Progenitor cell of endocrine pancreas (in vitro differentiated cells): ENCODE measurements around the gene PABPN1. TPM values are rescaled to one million over a fixed set of nuclear protein-coding genes. Genes with fewer than 3 reads are reported as not detected.

Source experiments
- DNase-seq: peaks from one replicate; pipeline ENCODE4 v3.0.0; 2021; ENCODE audit warnings: low spot score; ENCODE audit not compliant: unreplicated experiment
- H3K27ac Mint-ChIP-seq: 2 replicates; pipeline ENCODE4 v1.8.0; 2021; ENCODE audit warnings: mild to moderate bottlenecking, moderate library complexity, mixed read lengths
- H3K27me3 Mint-ChIP-seq: 2 replicates; pipeline ENCODE4 v1.8.0; 2021; ENCODE audit warnings: mixed read lengths
- H3K36me3 Mint-ChIP-seq: 2 replicates; pipeline ENCODE4 v1.8.0; 2022; ENCODE audit warnings: mixed read lengths; ENCODE audit not compliant: insufficient read depth
- H3K4me1 Mint-ChIP-seq: 2 replicates; pipeline ENCODE4 v1.8.0; 2021; ENCODE audit warnings: low read depth, mixed read lengths
- H3K4me3 Mint-ChIP-seq: 2 replicates; pipeline ENCODE4 v1.8.0; 2021; ENCODE audit warnings: low read depth, mild to moderate bottlenecking, moderate library complexity, mixed read lengths
- H3K9me3 Mint-ChIP-seq: 2 replicates; pipeline ENCODE4 v1.8.0; 2021; ENCODE audit warnings: low read depth, mixed read lengths
- total RNA-seq: library from RNA; stranded (reverse); gene quantifications from 2 replicates; pipeline ENCODE4 v1.2.1, GENCODE V29; 2021
- TF ChIP-seq, protein P1 (sequence below): fragments of 200-600 bp; sonication (generic); IDR thresholded peaks from one replicate; pipeline ENCODE4 v1.5.0; 2021; ENCODE audit warnings: antibody characterized with exemption, mild to moderate bottlenecking; ENCODE audit not compliant: unreplicated experiment

The PABPN1 gene
- total RNA-seq, 1 donor from 2014 or later, result 318 TPM

DNA sequence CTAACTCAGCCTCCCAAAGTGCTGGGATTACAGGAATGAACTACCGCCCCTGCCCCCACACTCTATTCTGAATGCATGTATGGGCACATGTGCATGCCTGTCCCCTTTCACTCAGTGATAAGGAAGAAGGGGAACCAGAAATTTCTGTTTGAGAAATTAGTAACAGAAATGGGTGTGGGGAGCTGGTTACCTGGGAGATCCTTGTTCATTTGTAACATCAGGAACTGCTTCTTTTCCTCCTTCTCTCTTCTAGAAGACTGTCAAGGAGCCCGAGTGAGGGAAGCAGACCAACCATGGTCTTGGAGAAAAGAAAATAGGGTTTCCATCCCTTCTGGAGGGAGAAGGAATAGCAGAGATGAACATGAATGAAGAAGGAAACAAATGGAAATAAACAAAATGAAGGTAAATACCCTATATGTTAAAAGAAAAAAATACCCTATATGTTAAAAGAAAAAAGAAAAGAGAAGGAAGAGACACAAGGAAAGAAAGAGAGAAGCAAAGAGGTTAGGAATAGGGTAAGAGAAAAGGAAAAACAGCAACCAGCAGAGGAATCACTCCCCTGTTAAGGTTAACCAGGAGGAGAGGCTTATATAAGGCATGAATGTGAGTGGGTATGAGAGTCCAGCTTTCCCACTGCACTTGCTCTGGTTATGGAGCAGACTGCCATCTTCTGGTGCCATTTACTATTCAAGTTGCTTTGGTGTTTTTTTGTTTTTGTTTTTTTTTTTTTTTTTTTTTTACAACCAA is 21.9 kb upstream of the PABPN1 start:
- H3K36me3 Mint-ChIP-seq, result peaks cover 1% of the 10 kb centered on the region
- H3K9me3 Mint-ChIP-seq, result no peaks in the 10 kb centered on the region
- peak overlapping the region; percentile 87 for H3K27ac Mint-ChIP-seq
- TF ChIP-seq, protein P1, sequence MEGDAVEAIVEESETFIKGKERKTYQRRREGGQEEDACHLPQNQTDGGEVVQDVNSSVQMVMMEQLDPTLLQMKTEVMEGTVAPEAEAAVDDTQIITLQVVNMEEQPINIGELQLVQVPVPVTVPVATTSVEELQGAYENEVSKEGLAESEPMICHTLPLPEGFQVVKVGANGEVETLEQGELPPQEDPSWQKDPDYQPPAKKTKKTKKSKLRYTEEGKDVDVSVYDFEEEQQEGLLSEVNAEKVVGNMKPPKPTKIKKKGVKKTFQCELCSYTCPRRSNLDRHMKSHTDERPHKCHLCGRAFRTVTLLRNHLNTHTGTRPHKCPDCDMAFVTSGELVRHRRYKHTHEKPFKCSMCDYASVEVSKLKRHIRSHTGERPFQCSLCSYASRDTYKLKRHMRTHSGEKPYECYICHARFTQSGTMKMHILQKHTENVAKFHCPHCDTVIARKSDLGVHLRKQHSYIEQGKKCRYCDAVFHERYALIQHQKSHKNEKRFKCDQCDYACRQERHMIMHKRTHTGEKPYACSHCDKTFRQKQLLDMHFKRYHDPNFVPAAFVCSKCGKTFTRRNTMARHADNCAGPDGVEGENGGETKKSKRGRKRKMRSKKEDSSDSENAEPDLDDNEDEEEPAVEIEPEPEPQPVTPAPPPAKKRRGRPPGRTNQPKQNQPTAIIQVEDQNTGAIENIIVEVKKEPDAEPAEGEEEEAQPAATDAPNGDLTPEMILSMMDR, result peak; percentile 29
- H3K4me3 Mint-ChIP-seq, result peak overlapping the region; percentile 38
- no peak for DNase-seq
- peaks cover 12% of the 10 kb centered on the region for H3K4me1 Mint-ChIP-seq
- H3K27me3 Mint-ChIP-seq, result no peaks in the 10 kb centered on the region

DNA sequence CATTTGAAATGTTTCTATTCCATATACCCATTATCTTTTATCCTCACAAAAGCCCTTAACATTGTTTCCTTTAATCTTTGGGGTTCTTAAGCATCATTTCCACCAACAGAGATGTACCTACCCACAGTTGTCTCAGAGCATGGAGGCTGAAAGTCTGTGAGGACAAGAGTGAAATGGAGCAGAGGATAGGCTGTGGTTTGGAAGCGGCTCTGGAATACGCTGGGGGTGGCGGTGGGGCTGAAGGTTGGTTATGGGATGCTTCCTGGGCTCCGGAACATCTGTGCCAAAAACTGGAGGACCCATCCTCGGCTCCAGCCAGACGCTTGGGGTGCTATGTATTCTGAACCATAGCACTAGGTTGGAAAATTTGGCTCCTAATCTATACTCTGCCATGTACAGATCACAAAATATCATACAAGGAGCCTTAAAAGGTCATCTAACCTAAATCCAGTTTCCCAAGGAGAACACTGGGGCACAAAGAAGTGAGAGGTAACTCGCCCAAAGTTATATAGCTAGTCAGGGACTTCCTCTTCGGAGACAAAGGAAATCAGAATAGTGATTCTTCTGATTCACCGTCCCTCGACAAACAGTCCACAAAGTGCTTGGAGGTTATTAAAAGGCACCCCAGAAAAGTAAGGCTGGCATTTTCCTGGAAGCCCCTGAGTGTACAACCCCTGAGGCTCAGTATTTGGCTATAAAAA is 21.1 kb upstream of the PABPN1 start:
- H3K4me3 Mint-ChIP-seq, result peak overlapping the region; percentile 88
- DNase-seq, result no peak
- TF ChIP-seq, protein P1, result no peak
- no peaks in the 10 kb centered on the region for H3K9me3 Mint-ChIP-seq
- H3K27ac Mint-ChIP-seq, result peak overlapping the region; percentile 98
- H3K27me3 Mint-ChIP-seq, result no peaks in the 10 kb centered on the region
- H3K36me3 Mint-ChIP-seq, result peaks cover 1% of the 10 kb centered on the region
- H3K4me1 Mint-ChIP-seq, result peaks cover 10% of the 10 kb centered on the region

DNA sequence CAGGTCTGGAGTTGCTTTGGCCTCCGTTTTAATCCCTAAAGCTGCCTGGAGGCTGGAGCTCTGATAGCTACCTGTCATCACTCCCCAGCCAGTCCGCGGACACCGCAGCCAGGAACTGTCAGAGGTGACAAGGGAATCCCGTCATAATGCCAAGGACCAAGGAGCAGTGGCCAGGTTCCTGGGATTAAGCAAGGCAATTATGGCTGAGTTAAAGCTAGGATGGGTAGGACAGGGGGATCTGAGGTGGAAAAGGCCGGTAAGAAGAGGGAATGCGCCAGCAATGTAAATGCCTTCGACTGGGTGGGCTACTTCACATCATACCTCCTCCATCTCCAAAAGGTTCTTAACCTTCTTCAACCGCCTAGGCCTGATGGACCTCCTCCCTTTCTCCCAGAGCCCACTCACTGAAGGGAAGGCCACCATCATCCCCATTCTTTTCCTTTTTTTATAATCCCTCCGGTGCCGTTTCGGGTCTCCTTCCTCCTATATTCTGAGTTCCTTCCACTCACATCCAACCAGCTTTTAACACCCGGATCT is 20.5 kb upstream of the PABPN1 start:
- Mint-ChIP-seq H3K4me1 (peaks cover 12% of the 10 kb centered on the region), H3K36me3 (peaks cover 1% of the 10 kb centered on the region), H3K4me3 (peak overlapping the region; percentile 88), H3K27ac (peak overlapping the region; percentile 98), H3K27me3 (no peaks in the 10 kb centered on the region), H3K9me3 (no peaks in the 10 kb centered on the region)
- TF ChIP-seq, protein P1, result no peak
- DNase-seq, result no peak

DNA sequence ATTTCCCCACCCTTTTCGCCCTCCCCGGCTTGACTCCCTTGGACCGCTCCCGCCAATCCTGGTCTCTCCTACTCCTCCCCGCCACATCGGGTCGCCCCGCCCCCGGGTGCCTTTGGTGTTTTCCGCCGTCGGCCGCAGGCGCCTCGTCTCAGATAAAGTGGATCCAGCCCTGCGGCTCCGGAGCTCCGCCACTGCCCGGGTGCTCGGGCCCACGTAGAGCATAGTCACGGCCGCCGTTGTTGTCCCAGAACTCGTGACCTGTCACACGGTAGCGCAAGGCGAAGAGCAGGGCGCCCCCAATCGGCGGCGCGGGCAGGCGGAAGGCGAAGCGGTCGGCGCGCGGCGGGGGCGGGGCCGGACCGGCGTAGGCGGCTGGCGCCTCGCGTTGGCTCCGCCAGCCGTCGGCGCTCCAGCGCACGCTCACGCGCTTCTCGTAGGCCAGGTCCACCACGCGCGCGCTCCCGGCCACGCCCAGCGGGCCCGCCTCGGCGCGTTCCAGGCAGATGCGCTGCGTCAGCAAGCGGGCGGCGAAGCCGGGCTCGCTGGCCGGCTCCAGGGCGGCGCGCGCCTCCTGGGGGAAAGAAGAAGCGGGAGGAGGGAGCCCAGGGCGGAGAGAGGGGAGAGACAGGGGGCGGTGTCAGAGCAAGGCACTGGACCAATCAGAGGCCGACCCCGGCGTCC is 19.8 kb upstream of the PABPN1 start:
- Mint-ChIP-seq H3K27ac (peak overlapping the region; percentile 98), H3K27me3 (no peaks in the 10 kb centered on the region), H3K36me3 (peaks cover 1% of the 10 kb centered on the region), H3K4me3 (peak overlapping the region; percentile 88), H3K4me1 (peaks cover 18% of the 10 kb centered on the region), H3K9me3 (no peaks in the 10 kb centered on the region)
- peak; percentile 98 for DNase-seq
- TF ChIP-seq, protein P1, result peak; percentile 93

DNA sequence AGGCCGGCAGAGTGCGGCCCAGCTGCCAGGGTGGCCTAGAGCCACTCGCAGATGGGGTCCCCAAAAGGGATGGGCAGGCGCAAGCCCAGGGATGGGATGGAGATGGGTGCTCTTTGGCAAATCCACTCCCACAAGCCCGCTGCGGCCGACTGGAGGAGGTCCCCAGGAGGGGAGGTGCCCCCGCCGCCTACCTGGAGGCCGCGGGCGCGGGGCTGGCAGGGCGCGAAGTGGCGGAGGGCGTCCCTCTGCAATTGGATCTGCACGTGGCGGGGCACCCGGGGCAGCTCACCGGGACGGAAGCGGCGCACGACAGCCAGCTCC is 19.3 kb upstream of the PABPN1 start:
- H3K27me3 Mint-ChIP-seq, result no peaks in the 10 kb centered on the region
- TF ChIP-seq, protein P1, result no peak
- peaks cover 1% of the 10 kb centered on the region for H3K36me3 Mint-ChIP-seq
- H3K4me1 Mint-ChIP-seq, result peaks cover 18% of the 10 kb centered on the region
- no peaks in the 10 kb centered on the region for H3K9me3 Mint-ChIP-seq
- peak overlapping the region; percentile 91 for H3K27ac Mint-ChIP-seq
- DNase-seq, result no peak
- peak overlapping the region; percentile 79 for H3K4me3 Mint-ChIP-seq
